Esophagus muscularis mucosa (tissue), 4 donors: ENCODE results near the gene GOSR1.

Source experiments
- EP300 ChIP-seq: sonication (generic); formaldehyde crosslinking; IDR thresholded peaks from one replicate; pipeline ENCODE4 v1.6.1; 2017; ENCODE audit warnings: antibody characterized with exemption
- POLR2A ChIP-seq: fragments of 450-650 bp; IDR thresholded peaks from one replicate; pipeline ENCODE4 v1.6.1; 2017; ENCODE audit warnings: antibody characterized with exemption, moderate library complexity, mild to moderate bottlenecking, low read depth
- POLR2AphosphoS5 ChIP-seq, 2 donors: sonication (generic); formaldehyde crosslinking; IDR thresholded peaks; one replicate each; pipeline ENCODE4 v1.6.1; 2017; ENCODE audit warnings: antibody characterized with exemption in 2 of 2
- TF ChIP-seq, protein P1 (sequence below), 3 experiments: fragments of 200-600 bp in 2 of 3; fragments of 450-650 bp in 1 of 3; sonication (generic) in 2 of 3; IDR thresholded peaks; one replicate each; pipeline ENCODE4 v1.5.1; 2017 to 2019; ENCODE audit warnings: antibody characterized with exemption in 3 of 3, mild to moderate bottlenecking in 2 of 3, moderate library complexity in 1 of 3

DNA sequence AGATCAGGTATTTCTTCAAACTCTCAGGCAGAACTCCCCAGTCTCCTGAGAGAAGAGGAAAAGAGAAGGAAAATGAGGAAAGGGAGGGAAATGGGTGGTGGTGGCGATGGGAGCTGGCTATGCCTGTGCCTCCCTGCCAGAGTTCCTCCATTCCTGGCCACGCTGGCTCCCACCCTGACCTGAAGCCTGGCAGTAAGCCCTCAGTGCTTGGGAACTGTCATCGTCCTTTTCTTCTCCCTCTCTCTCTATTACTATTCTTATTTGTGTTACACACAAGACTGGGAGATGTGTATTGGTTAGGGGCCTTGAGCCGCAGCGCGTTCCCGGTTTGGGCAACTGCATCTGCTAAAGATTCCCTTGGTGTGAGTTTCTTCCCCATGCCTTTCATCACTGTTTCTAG lies 44.6 kb downstream of the GOSR1 start:
- TF ChIP-seq, protein P1, sequence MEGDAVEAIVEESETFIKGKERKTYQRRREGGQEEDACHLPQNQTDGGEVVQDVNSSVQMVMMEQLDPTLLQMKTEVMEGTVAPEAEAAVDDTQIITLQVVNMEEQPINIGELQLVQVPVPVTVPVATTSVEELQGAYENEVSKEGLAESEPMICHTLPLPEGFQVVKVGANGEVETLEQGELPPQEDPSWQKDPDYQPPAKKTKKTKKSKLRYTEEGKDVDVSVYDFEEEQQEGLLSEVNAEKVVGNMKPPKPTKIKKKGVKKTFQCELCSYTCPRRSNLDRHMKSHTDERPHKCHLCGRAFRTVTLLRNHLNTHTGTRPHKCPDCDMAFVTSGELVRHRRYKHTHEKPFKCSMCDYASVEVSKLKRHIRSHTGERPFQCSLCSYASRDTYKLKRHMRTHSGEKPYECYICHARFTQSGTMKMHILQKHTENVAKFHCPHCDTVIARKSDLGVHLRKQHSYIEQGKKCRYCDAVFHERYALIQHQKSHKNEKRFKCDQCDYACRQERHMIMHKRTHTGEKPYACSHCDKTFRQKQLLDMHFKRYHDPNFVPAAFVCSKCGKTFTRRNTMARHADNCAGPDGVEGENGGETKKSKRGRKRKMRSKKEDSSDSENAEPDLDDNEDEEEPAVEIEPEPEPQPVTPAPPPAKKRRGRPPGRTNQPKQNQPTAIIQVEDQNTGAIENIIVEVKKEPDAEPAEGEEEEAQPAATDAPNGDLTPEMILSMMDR (IDR thresholded peaks at IDR 0.05), result no peak
- TF ChIP-seq POLR2A, result no peak
- TF ChIP-seq POLR2AphosphoS5 (IDR thresholded peaks at IDR 0.05), result no peak
- TF ChIP-seq EP300, result no peak
